D721Med (cell line): ENCODE results near the gene UCN2.
"Not testable (repeated sequence)": the region's sequence is repeated elsewhere in the genome, so short reads cannot be mapped to it uniquely, and the experiment has no call there.

Experiments used
- DNase-seq: peaks from one replicate; pipeline ENCODE4 v3.0.0; 2011; ENCODE audit warnings: low spot score; ENCODE audit not compliant: insufficient read length
- FAIRE-seq: peaks from 2 replicates; lab custom pipeline; 2011; peaks lifted over from hg19 to GRCh38; lab: Jason Lieb, UNC
- TF ChIP-seq, protein P1 (sequence below): IDR thresholded peaks from 2 replicates; pipeline ENCODE4 v1.5.1; 2012; ENCODE audit warnings: mild to moderate bottlenecking, control low read depth; ENCODE audit not compliant: insufficient read depth; ENCODE audit errors: missing control alignments

UCN2 gene

DNA sequence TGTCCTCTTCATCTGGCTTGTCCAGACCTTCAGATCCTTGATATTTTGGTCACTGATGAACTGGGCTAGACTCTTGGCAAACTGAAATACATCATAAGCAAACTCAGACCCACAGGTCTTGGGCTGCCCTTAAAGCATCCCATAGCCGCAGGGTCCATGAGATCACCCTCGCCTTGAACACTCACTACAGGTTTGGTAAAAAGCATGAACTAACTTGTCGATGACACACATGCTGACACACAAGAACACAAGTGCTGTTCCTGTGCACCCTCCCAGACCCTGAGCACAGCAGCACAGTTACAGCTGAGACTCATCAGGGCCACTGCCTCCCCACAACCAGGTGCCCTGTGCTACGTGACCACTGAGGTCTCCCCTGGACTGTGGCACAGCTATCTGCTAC, 28.0 kb downstream of the UCN2 start:
- DNase-seq (no peak), FAIRE-seq (no peak)
- TF ChIP-seq, protein P1, sequence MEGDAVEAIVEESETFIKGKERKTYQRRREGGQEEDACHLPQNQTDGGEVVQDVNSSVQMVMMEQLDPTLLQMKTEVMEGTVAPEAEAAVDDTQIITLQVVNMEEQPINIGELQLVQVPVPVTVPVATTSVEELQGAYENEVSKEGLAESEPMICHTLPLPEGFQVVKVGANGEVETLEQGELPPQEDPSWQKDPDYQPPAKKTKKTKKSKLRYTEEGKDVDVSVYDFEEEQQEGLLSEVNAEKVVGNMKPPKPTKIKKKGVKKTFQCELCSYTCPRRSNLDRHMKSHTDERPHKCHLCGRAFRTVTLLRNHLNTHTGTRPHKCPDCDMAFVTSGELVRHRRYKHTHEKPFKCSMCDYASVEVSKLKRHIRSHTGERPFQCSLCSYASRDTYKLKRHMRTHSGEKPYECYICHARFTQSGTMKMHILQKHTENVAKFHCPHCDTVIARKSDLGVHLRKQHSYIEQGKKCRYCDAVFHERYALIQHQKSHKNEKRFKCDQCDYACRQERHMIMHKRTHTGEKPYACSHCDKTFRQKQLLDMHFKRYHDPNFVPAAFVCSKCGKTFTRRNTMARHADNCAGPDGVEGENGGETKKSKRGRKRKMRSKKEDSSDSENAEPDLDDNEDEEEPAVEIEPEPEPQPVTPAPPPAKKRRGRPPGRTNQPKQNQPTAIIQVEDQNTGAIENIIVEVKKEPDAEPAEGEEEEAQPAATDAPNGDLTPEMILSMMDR, result no peak

DNA sequence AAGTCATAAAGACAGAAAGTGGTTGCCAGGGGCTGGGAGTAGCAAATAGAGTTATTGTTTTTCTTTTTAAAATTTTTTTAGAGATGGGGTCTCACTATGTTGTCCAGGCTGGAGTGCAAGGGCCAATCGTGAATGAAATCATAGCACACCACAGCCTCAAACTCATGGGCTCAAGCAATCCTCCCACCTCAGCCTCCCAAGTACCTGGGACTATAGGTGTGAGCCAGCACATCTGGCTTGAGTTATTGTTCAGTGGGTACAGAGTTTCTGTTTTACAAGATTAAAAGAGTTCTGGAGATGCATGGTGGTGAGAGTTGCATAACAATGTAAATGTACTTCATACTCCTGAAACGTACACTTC, 30.6 kb downstream of the UCN2 start:
- DNase-seq (no peak), FAIRE-seq (no peak)

DNA sequence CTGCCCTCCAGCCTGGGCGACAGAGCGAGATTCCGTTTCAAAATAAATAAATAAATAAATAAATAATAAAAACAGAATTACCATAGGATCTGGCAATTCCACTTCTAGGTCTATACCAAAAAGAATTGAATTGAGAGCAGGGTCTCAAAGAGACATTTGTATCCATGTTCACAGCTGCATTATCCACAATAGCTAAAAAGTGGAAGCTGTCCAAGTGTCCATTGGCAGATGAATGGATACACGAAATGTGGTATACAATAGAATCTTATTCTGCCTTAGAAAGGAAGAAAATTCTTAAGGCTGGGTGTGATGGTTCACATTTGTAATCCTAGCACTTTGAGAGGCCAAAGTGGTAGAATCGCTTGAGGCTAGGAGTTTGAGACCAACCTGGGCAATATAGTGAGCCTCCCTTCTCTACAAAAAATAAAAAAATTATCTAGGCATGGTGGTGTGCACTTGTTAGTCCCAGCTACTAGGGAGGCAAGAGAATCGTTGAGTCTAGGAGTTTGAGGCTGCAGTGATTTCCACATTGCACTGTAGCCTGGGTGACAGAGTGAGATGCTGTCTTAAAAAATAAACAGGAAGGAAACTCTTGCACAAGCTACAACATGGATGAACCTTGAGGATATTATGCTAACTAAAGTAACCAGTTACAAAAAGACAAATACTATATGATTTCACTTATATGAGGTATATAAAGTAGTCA, 31.2 kb downstream of the UCN2 start:
- DNase-seq (no peak), FAIRE-seq (no peak)
- TF ChIP-seq, protein P1, result no peak

More for the DNA sequence above, 30.6 kb downstream of the UCN2 start:
- TF ChIP-seq, protein P1, result no peak

DNA sequence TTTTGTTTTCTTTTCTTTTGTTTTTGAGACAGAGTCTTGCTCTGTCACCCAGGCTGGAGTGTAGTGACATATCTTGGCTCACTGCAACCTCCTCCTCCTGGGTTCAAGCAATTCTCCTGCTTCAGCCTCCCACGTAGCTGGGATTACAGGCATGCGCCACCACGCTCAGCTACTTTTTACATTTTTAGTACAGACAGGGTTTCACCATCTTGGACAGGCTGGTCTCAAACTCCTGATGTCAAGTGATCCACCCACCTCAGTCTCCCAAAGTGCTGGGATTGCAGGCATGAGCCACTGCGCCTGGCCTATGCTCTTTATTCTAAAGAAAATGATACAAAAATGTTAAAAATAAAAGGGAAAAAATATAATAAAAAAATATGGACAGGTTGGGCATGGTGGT, 32.9 kb downstream of the UCN2 start:
- not testable (repeated sequence) for FAIRE-seq, DNase-seq

DNA sequence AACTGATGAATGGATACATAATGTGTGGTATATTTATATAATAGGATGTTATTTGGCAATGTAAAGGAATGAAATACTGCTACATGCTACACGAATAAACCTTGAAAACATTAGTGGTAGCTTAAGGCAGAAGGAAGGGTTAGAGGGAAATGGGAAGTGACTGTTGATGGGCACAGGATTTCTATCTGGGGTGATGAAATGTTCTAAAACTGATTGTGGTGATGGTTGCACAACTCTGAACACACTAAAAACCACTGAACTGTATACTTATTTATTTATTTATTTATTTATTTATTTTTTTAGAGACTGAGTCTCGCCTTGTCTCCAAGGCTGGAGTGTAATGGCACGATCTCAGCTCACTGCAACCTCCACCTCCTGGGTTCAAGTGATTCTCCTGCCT, 34.8 kb downstream of the UCN2 start:
- DNase-seq, result no peak
- no peak for FAIRE-seq
- TF ChIP-seq, protein P1, result no peak

DNA sequence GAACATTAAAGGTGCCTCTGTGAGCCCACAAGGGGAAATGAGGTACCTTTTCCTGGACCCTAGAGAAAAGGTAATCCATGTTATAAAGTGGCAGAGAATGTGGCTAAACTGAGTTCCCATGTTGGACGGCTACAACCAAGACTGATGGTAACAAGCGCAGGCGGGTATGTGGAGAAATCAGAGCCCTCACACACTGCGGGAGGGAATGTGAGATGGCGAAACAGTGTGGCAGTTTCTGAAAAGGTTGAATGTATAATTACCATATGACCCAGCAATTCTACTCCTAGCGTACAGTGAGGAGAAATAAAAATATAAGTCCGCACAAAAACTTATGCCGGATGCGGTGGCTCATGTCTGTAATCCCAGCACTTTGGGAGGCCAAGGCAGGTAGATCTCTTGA, 35.5 kb downstream of the UCN2 start:
- TF ChIP-seq, protein P1, result no peak
- FAIRE-seq (no peak), DNase-seq (no peak)

DNA sequence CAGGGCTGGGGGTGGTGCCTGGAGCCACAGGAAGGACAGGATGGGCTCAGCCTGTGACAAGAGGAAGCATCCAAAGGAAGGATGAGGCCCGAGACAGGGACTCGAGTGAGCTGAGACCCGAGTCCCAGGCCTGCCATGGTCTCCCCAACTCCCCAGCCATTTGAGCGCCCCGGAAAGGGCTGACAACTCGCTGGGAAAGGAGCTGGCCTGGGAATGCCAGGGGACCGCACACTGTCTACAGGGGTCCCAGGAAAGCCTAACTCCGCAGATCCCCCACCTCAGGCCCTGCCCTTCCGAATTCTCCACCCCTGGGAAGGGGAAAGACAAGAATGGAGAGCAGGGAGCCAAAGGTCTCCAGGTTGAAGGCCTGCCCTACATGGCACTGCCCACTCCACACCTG, 38.6 kb downstream of the UCN2 start:
- DNase-seq (no peak), FAIRE-seq (no peak)
- TF ChIP-seq, protein P1, result no peak
